Thyroid gland (tissue), 4 donors: ENCODE measurements around the gene HS6ST2.

ENCODE experiments used
- CTCF ChIP-seq, 6 experiments: fragments of 200-600 bp in 3 of 6; fragments of 450-650 bp in 3 of 6; sonication (generic) in 3 of 6; IDR thresholded peaks; one replicate each; pipeline ENCODE4 v1.5.1; 2016 to 2019; ENCODE audit warnings: antibody characterized with exemption in 6 of 6, mild to moderate bottlenecking in 2 of 6, inconsistent platforms in 1 of 6, moderate library complexity in 1 of 6
- POLR2A ChIP-seq, 2 donors: fragments of 450-650 bp; IDR thresholded peaks; one replicate each; pipeline ENCODE4 v1.6.1; 2017; ENCODE audit warnings: antibody characterized with exemption in 2 of 2, mild to moderate bottlenecking in 2 of 2, moderate library complexity in 1 of 2

GRCh38 chrX:132623942-132624341 is 334.5 kb downstream of the HS6ST2 start:
- TF ChIP-seq CTCF (IDR thresholded peaks at IDR 0.05): no peak
- TF ChIP-seq POLR2A (IDR thresholded peaks at IDR 0.05): no peak
